Stomach (tissue), 9 donors: ENCODE measurements around the gene GOLM1. TPM values are rescaled to one million over a fixed set of nuclear protein-coding genes. Genes with fewer than 3 reads are reported as not detected.

Experiments
- DNase-seq, 2 donors: peaks; one replicate each; pipeline versions ENCODE4 v3.0.0 to v3.0.0-alpha.2; 2013 to 2019
- H3K27ac ChIP-seq, 5 donors: fragments of 200-600 bp in 4 of 5; sonication (generic) in 4 of 5; one replicate each; pipeline ENCODE4 v1.5.1; 2013 to 2019; ENCODE audit warnings: mild to moderate bottlenecking in 1 of 5, moderate library complexity in 1 of 5
- H3K27me3 ChIP-seq, 3 donors: fragments of 200-600 bp; sonication (generic); one replicate each; pipeline ENCODE4 v1.5.1; 2017 to 2019; ENCODE audit warnings: mixed run types in 1 of 3
- H3K36me3 ChIP-seq, 4 donors: fragments of 200-600 bp; sonication (generic); 1 replicate in 3 of 4; 2 replicates in 1 of 4; pipeline ENCODE4 v1.5.1; 2016 to 2019
- H3K4me1 ChIP-seq, 4 donors: fragments of 200-600 bp; sonication (generic); one replicate each; pipeline ENCODE4 v1.5.1; 2016 to 2019
- H3K4me3 ChIP-seq, 4 donors: fragments of 200-600 bp; sonication (generic) in 3 of 4; one replicate each; pipeline ENCODE4 v1.5.1; 2016 to 2019; ENCODE audit warnings: mild to moderate bottlenecking in 1 of 4
- H3K9me3 ChIP-seq, 4 donors: fragments of 200-600 bp; sonication (generic); one replicate each; pipeline ENCODE4 v1.5.1; 2016 to 2019
- CTCF ChIP-seq, 7 experiments: fragments of 450-650 bp in 4 of 7; fragments of 200-600 bp in 3 of 7; sonication (generic) in 3 of 7; IDR thresholded peaks; one replicate each; pipeline ENCODE4 v1.5.1; 2016 to 2019; ENCODE audit warnings: antibody characterized with exemption in 7 of 7, control low read depth in 2 of 7, mild to moderate bottlenecking in 1 of 7
- EP300 ChIP-seq: sonication (generic); formaldehyde crosslinking; IDR thresholded peaks from one replicate; pipeline ENCODE4 v1.6.1; 2017; ENCODE audit warnings: antibody characterized with exemption
- POLR2A ChIP-seq, 4 donors: fragments of 450-650 bp; IDR thresholded peaks; one replicate each; pipeline ENCODE4 v1.6.1; 2016; ENCODE audit warnings: antibody characterized with exemption in 4 of 4, control low read depth in 2 of 4, mild to moderate bottlenecking in 1 of 4, moderate library complexity in 1 of 4
- POLR2AphosphoS5 ChIP-seq, 3 donors: sonication (generic); formaldehyde crosslinking; IDR thresholded peaks; one replicate each; pipeline ENCODE4 v1.6.1; 2016; ENCODE audit warnings: antibody characterized with exemption in 3 of 3
- WGBS, 5 donors: extraction: QIAGEN DNeasy Blood & Tissue Kit in 3 of 5; methylation state at CpG; one replicate each; pipeline versions ENCODE4 v1.1.5 to v1.1.7; 2013 to 2018; 5-methylcytosine and 5-hydroxymethylcytosine counted together
- intact Hi-C: fragments of 100-400 bp; cut with DNase I; formaldehyde crosslinking; loops from one replicate; pipeline ENCODE4 v1.15.1; 2023; ENCODE audit warnings: low total_unique reads
- polyA plus RNA-seq, 3 donors: library from polyadenylated mRNA; stranded (reverse); fragments of 200-250 nt; gene quantifications; one replicate each; pipeline ENCODE4 v1.2.3, GENCODE V29; 2013
- total RNA-seq, 5 donors: library from RNA; depleted of rRNA; stranded (reverse); fragments of >200 nt; gene quantifications; one replicate each; pipeline versions ENCODE4 v1.1.0 to v1.2.3, GENCODE V29; 2014 to 2016
- donor health status: healthy with polysubstance abuse.
- donor health status: Bipolar disorder and iron deficiency.
- donor health status: healthy.

GOLM1 gene
- total and polyA plus RNA-seq, 8 donors, result 16.0 to 160 (median 39.4) TPM

DNA sequence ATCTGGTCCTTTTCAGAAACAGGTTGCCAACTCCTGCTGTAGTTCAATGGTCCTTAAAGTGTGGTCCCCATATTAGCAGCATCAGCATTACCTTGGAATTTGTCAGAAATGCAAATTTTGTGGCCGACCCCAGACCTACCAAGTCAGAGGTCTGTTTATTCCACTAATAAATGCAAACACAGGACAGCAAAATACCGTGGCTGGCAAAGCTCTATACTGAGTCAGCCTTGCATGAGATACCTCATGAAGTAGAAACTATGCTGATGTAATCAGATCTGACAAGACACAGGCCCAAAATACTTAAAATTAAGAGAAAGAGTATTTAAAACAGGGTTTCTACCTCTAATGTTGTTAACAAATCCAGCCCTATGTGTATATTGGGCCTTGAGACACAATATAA is 3.0 kb downstream of the GOLM1 start:
- H3K9me3 ChIP-seq, result no peaks in the 10 kb centered on the region
- TF ChIP-seq CTCF (IDR thresholded peaks at IDR 0.05), result no peak
- no peak for TF ChIP-seq EP300
- TF ChIP-seq POLR2A (IDR thresholded peaks at IDR 0.05), result no peak
- no peak for TF ChIP-seq POLR2AphosphoS5 (IDR thresholded peaks at IDR 0.05)
- peaks cover 0 to 22% (median 9%) of the 10 kb centered on the region in 3 donors for H3K27me3 ChIP-seq
- H3K4me3 ChIP-seq, result peak overlapping the region in 1 of 4 donors; percentile 13
- 31 to 44% (median 41%) methylated on average over 2 of the region's 2 CpGs for WGBS, 5 donors
- no peaks in the 10 kb centered on the region for H3K36me3 ChIP-seq
- intact Hi-C loops, result no loop called here
- DNase-seq, result no peak
- peak overlapping the region in 1 of 5 donors; percentile 48 for H3K27ac ChIP-seq
- H3K4me1 ChIP-seq, result peaks cover 7 to 36% (median 26%) of the 10 kb centered on the region in 4 donors

- intact Hi-C loops, result no loop called here
- TF ChIP-seq POLR2AphosphoS5 (IDR thresholded peaks at IDR 0.05), result peak in 2 of 3 donors; percentile 60 to 73
- no peak for TF ChIP-seq CTCF (IDR thresholded peaks at IDR 0.05)
- Histone ChIP-seq H3K9me3 (no peaks in the 10 kb centered on the region), H3K4me3 (no peak overlapping the region), H3K27me3 (peaks cover 0 to 23% (median 7%) of the 10 kb centered on the region in 3 donors), H3K36me3 (no peaks in the 10 kb centered on the region), H3K27ac (peak overlapping the region; percentile 58 to 82 (median 71)), H3K4me1 (peaks cover 7 to 35% (median 27%) of the 10 kb centered on the region in 4 donors)
- peak; percentile 89 to 95 for DNase-seq
- WGBS, 5 donors, result 35 to 53% (median 40%) methylated on average over 8 of the region's 8 CpGs
Observed at GRCh38 chr9:86093788-86094555, 5.4 kb downstream of the GOLM1 start.

GRCh38 chr9:86091477-86091876 is 7.9 kb downstream of the GOLM1 start:
- Histone ChIP-seq H3K27me3 (peaks cover 0 to 4% (median 0%) of the 10 kb centered on the region in 3 donors), H3K27ac (no peak overlapping the region), H3K4me1 (peaks cover 0 to 18% (median 15%) of the 10 kb centered on the region in 4 donors), H3K4me3 (no peak overlapping the region), H3K9me3 (no peaks in the 10 kb centered on the region), H3K36me3 (no peaks in the 10 kb centered on the region)
- 93 to 100% (median 95%) methylated on average over 3 of the region's 3 CpGs for WGBS, 5 donors
- no peak for DNase-seq
- no peak for TF ChIP-seq EP300
- TF ChIP-seq CTCF (IDR thresholded peaks at IDR 0.05), result no peak
- TF ChIP-seq POLR2AphosphoS5 (IDR thresholded peaks at IDR 0.05), result no peak
- no peak for TF ChIP-seq POLR2A (IDR thresholded peaks at IDR 0.05)
- intact Hi-C loops, result no loop called here

- intact Hi-C loops, result no loop called here
- Histone ChIP-seq H3K4me1 (peaks cover 8 to 42% (median 17%) of the 10 kb centered on the region in 4 donors), H3K36me3 (peaks cover 0 to 11% (median under 1%) of the 10 kb centered on the region in 4 donors), H3K4me3 (no peak overlapping the region), H3K9me3 (no peaks in the 10 kb centered on the region), H3K27ac (no peak overlapping the region), H3K27me3 (no peaks in the 10 kb centered on the region)
- TF ChIP-seq CTCF (IDR thresholded peaks at IDR 0.05) (no peak), POLR2AphosphoS5 (IDR thresholded peaks at IDR 0.05) (no peak)
- DNase-seq, result peak in 1 of 2 donors; percentile 43
Observed at GRCh38 chr9:86082870-86083269, 16.5 kb downstream of the GOLM1 start.
